ENCODE measurements around the gene MYNN.

The MYNN gene

GRCh38 chr3:169764882-169765612, 8.1 kb upstream of the MYNN start, which contains the start of gene TERC:
Gene TERC, minus strand, starts transcription at chr3:169765060.
- TF ChIP-seq CTCF (conservative IDR thresholded peaks at IDR 0.05): no peak
- peak within 1 kb of the TSS; percentile 95 for H3K27ac ChIP-seq

GRCh38 chr3:169769287-169770181, 3.7 kb upstream of the MYNN start, which contains the start of gene ACTRT3:
Gene ACTRT3, minus strand, starts transcription at chr3:169769561. Its CDS starts 41 bp downstream, at chr3:169769520.
- peak within 1 kb of the TSS; percentile 60 for H3K27ac ChIP-seq
- peak; percentile 14; the same call in 1 of the 2 replicates for TF ChIP-seq CTCF (conservative IDR thresholded peaks at IDR 0.05)

- peak overlapping the region; percentile 93 for H3K27ac ChIP-seq
- TF ChIP-seq CTCF (conservative IDR thresholded peaks at IDR 0.05): no peak
Observed at GRCh38 chr3:169771497-169772304, 1.5 kb upstream of the MYNN start.

- no peak for TF ChIP-seq CTCF (conservative IDR thresholded peaks at IDR 0.05)
- H3K27ac ChIP-seq: peak overlapping the region; percentile 93
Observed at GRCh38 chr3:169772305-169772896, 795 bp upstream of the MYNN start.

GRCh38 chr3:169774186-169774585, 990 bp downstream of the MYNN start:
- no peak for TF ChIP-seq CTCF (conservative IDR thresholded peaks at IDR 0.05)
- peak overlapping the region; percentile 93 for H3K27ac ChIP-seq

GRCh38 chr3:169777822-169778221, 4.6 kb downstream of the MYNN start:
- H3K27ac ChIP-seq: no peak overlapping the region
- TF ChIP-seq CTCF (conservative IDR thresholded peaks at IDR 0.05): no peak

Data from VCaP (cell line).